RWPE2 (cell line): ENCODE data around the gene BEST2.
A peak's percentile ranks its signal among the peaks of the same experiment; 100 is the strongest.

Experiments
- ATAC-seq: fragments of 200-7000 bp; cut with Tn5 transposase; 3 replicates; pipeline ENCODE4 v1.9.1; 2021; ENCODE audit warnings: low read depth
- DNase-seq: peaks from one replicate; pipeline ENCODE4 v3.0.0-alpha.2; 2020; ENCODE audit warnings: low spot score
- H3K27ac ChIP-seq: fragments of 450-650 bp; 2 replicates; pipeline ENCODE4 v1.5.1; 2017; ENCODE audit warnings: mild to moderate bottlenecking; ENCODE audit not compliant: poor library complexity, severe bottlenecking
- H3K27me3 ChIP-seq: fragments of 250-450 bp; sonication (Bioruptor Pico); 2 replicates; pipeline ENCODE4 v1.5.1; 2021; ENCODE audit warnings: mild to moderate bottlenecking, moderate library complexity; ENCODE audit not compliant: insufficient read depth, poor library complexity, severe bottlenecking
- H3K36me3 ChIP-seq: fragments of 250-450 bp; sonication (Bioruptor Pico); 2 replicates; pipeline ENCODE4 v1.5.1; 2020; ENCODE audit warnings: low read depth, mild to moderate bottlenecking, moderate library complexity
- H3K4me1 ChIP-seq: fragments of 250-450 bp; sonication (Bioruptor Pico); 2 replicates; pipeline ENCODE4 v1.5.1; 2021; ENCODE audit warnings: mild to moderate bottlenecking, moderate library complexity; ENCODE audit not compliant: insufficient read depth, poor library complexity, severe bottlenecking
- H3K4me3 ChIP-seq: fragments of 250-450 bp; sonication (Bioruptor Pico); 2 replicates; pipeline ENCODE4 v1.5.1; 2021; ENCODE audit warnings: mild to moderate bottlenecking, moderate library complexity; ENCODE audit not compliant: severe bottlenecking
- H3K9me3 ChIP-seq: fragments of 250-450 bp; sonication (Bioruptor Pico); 2 replicates; pipeline ENCODE4 v1.5.1; 2021; ENCODE audit warnings: mild to moderate bottlenecking, moderate library complexity; ENCODE audit not compliant: severe bottlenecking
- TF ChIP-seq, protein P1 (sequence below): fragments of 450-650 bp; IDR thresholded peaks from one replicate; pipeline ENCODE4 v1.5.1; 2017; ENCODE audit warnings: mild to moderate bottlenecking, moderate library complexity; ENCODE audit not compliant: poor library complexity, severe bottlenecking

The BEST2 gene

DNA sequence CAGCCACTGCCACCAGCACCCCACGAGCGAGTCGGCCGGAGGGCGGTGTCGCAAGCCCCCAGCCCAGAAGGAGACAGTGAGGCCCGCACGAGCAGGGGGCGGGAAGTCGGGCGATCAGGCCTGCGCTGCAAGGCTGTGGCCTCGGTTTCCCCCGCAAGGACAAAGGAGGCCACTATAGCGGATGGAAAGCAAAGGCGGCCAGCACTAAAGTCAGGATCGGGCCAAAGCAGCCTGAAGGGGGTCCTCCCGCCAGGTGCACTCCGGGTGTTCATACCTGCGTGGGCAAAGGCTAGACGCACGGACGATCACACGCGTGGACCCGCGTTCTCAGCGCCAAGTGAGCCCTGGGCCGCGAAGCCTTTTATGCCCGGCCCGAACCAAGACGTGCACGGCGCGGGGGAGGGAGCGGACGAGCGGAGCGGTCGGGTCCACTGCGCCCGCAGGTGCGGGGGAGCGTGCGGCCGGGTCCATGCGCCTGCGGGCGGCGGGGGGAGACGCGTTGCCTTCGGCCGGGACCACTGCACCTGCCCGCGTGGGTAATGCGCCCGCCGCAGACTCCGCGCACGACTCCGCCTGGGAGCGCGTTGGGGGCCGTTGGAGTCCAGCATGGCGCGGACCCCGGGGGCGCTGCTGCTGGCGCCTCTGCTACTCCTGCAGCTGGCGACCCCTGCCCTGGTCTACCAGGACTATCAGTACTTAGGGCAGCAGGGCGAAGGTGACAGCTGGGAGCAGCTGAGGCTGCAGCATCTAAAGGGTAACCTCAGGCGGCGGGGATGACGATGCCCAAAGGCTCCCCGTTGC, 50.1 kb downstream of the BEST2 start, which contains the start of the genes PRDX2 and THSD8:
TSS of gene PRDX2 (minus strand) at position 335 of the 801 bp plus-strand sequence. CDS start 539 bp downstream, outside the sequence.
TSS of gene THSD8 (plus strand) at position 604 of the 801 bp plus-strand sequence. CDS start at position 607, 3 bp downstream.
- ATAC-seq (peak; percentile 71), DNase-seq (peak; percentile 82)
- no peaks in the 10 kb centered on the region for H3K27me3 ChIP-seq
- TF ChIP-seq, protein P1, sequence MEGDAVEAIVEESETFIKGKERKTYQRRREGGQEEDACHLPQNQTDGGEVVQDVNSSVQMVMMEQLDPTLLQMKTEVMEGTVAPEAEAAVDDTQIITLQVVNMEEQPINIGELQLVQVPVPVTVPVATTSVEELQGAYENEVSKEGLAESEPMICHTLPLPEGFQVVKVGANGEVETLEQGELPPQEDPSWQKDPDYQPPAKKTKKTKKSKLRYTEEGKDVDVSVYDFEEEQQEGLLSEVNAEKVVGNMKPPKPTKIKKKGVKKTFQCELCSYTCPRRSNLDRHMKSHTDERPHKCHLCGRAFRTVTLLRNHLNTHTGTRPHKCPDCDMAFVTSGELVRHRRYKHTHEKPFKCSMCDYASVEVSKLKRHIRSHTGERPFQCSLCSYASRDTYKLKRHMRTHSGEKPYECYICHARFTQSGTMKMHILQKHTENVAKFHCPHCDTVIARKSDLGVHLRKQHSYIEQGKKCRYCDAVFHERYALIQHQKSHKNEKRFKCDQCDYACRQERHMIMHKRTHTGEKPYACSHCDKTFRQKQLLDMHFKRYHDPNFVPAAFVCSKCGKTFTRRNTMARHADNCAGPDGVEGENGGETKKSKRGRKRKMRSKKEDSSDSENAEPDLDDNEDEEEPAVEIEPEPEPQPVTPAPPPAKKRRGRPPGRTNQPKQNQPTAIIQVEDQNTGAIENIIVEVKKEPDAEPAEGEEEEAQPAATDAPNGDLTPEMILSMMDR = no peak
- no peaks in the 10 kb centered on the region for H3K9me3 ChIP-seq
- no peaks in the 10 kb centered on the region for H3K4me1 ChIP-seq
- peak within 1 kb of the TSS; percentile 72 for H3K4me3 ChIP-seq
- H3K27ac ChIP-seq = peak within 1 kb of the TSS; percentile 60
- peaks cover 19% of the 10 kb centered on the region for H3K36me3 ChIP-seq

DNA sequence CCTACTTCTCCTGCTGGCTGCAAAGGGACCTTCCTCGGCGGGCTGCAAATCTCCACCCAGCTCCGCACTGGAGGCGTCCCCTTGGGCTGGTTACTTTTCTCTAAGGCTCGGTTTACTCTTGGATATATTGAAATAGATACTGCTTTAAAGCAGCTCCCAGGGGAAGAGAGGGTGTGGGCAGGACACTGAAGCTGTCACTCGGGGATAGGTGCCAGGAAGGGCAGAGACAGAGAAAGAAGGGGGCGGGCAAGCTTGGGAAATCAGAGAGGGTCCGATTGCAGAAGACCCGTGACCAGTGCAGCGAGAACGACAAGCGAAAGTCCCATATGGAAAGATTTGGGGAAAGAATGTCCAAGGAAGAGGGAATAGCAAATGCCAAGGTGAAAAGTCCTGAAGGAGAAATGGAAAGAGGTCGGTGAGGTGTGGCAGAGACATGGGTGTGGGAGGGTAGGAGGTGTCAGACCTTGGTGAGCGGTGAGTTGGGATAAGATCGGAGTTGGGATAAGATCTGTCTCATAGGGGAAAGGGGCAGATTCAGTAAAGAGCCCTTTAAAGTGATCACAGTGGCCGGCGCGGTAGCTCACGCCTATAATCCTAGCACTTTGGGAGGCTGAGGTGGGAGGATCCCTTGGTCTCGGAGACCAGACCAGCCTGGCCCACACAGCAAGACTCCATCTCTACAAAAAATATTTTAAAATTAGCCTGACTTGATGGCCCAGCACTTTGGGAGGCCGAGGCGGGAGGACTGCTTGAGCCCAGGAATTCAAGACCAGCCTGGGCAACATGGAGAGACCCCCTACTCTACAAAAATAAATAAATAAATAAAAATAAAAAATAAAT, 50.9 kb downstream of the BEST2 start:
- no peaks in the 10 kb centered on the region for H3K9me3 ChIP-seq
- TF ChIP-seq, protein P1 = no peak
- no peak for DNase-seq
- peak overlapping the region; percentile 60 for H3K27ac ChIP-seq
- no peak; the same call in 2 of the 3 replicates for ATAC-seq
- H3K4me3 ChIP-seq = peak overlapping the region; percentile 72
- peaks cover 3% of the 10 kb centered on the region for H3K4me1 ChIP-seq
- H3K27me3 ChIP-seq = no peaks in the 10 kb centered on the region
- peaks cover 24% of the 10 kb centered on the region for H3K36me3 ChIP-seq

DNA sequence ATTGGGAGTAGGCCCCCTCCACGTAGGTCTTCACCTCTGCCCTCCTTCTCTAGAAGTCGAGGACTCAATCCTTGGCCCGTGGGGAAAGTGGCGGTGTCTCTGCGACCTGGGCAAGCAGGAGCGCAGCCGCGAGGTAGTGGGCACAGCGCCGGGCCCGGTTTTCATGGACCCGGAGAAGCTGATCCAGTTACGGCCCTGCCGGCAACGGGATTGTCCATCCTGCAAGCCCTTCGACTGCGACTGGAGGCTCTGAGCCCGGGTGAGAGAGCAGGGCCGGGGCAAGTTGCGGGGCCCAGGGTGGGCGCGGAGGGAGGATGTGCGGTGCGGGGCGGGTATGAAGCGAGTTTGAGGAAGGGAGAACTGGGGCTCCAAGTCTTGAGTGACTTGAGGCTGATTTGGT, 52.5 kb downstream of the BEST2 start:
- no peak for ATAC-seq
- H3K9me3 ChIP-seq = no peaks in the 10 kb centered on the region
- no peak overlapping the region for H3K27ac ChIP-seq
- no peak overlapping the region for H3K4me3 ChIP-seq
- TF ChIP-seq, protein P1 = no peak
- H3K27me3 ChIP-seq = no peaks in the 10 kb centered on the region
- peaks cover 3% of the 10 kb centered on the region for H3K4me1 ChIP-seq
- peaks cover 37% of the 10 kb centered on the region for H3K36me3 ChIP-seq
- DNase-seq = no peak

DNA sequence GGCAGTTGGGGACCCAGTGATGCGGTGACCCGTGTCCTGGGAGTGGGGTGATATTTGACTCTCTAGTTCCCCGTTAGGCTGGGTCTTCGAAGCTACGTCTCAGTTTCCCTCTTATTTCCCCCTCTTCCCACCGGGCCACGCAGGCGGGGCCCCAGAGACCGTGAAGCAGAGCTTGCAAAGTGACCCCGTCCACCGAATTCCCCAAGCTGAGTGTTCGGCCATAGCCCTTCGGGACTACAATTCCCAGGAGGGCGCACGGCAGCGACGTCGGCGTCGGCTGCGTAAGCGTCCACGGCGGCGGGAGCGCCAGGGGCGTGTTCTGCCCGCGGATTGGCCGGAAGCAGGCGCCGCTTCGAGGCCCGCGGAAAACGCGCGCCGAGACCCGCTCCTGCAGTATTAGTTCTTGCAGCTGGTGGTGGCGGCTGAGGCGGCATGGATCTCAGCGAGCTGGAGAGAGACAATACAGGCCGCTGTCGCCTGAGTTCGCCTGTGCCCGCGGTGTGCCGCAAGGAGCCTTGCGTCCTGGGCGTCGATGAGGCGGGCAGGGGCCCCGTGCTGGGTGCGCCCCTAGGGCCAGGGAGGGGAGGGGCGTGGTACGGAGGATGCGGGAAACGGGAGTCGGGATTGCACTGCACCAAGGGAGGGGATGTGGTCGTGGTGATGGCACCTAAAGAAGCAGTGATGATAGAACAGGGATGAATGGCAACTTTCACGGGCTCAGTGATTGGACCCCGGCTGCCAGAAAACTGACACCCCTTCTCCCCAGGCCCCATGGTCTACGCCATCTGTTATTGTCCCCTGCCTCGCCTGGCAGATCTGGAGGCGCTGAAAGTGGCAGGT, 54.9 kb downstream of the BEST2 start, which contains the start of gene RNASEH2A:
TSS of gene RNASEH2A (plus strand) at position 343 of the 840 bp plus-strand sequence. CDS start at position 433, 90 bp downstream.
- TF ChIP-seq, protein P1 = no peak
- H3K36me3 ChIP-seq = peaks cover 45% of the 10 kb centered on the region
- peaks cover 3% of the 10 kb centered on the region for H3K4me1 ChIP-seq
- ATAC-seq (peak; percentile 90), DNase-seq (peak; percentile 89)
- no peaks in the 10 kb centered on the region for H3K27me3 ChIP-seq
- H3K9me3 ChIP-seq = no peaks in the 10 kb centered on the region
- peak within 1 kb of the TSS; percentile 43 for H3K27ac ChIP-seq
- peak within 1 kb of the TSS; percentile 66 for H3K4me3 ChIP-seq
